MCF 10A (cell line): Measurements from ENCODE around the gene COL4A4. TPM values are rescaled to one million over a fixed set of nuclear protein-coding genes. Genes with fewer than 3 reads are reported as not detected.

Experiments
- BruUV-seq: library from RNA; stranded (reverse); fragments of 400-500 nt; replicated peaks from 2 replicates; lab custom pipeline; 2021; lab: Mats Ljungman, UMichigan
- CTCF ChIA-PET: fragments of 300-600 bp; sonication (Branson Sonifier 250); formaldehyde crosslinking; extraction: SDS; loops from one replicate; lab custom pipeline; 2021; ENCODE audit warnings: antibody characterized with exemption, inconsistent platforms; lab: Yijun Ruan, JAX
- POLR2A ChIA-PET: fragments of 300-600, 350-650 bp; sonication (Branson Sonifier 250); formaldehyde crosslinking; extraction: SDS; loops from one replicate; lab custom pipeline; 2020; ENCODE audit warnings: antibody characterized with exemption, inconsistent platforms; lab: Yijun Ruan, JAX
- DNase-seq: peaks from one replicate; pipeline ENCODE4 v3.0.0-alpha.2; 2018; ENCODE audit not compliant: unreplicated experiment
- H3K27ac Mint-ChIP-seq: one replicate; pipeline ENCODE4 v1.8.0; 2022; ENCODE audit warnings: mild to moderate bottlenecking, low read depth, mixed read lengths; ENCODE audit not compliant: unreplicated experiment
- H3K27me3 Mint-ChIP-seq: one replicate; pipeline ENCODE4 v1.8.0; 2022; ENCODE audit warnings: mixed read lengths; ENCODE audit not compliant: insufficient read depth, unreplicated experiment
- H3K36me3 Mint-ChIP-seq: one replicate; pipeline ENCODE4 v1.8.0; 2022; ENCODE audit warnings: mild to moderate bottlenecking, moderate library complexity, mixed read lengths; ENCODE audit not compliant: insufficient read depth, unreplicated experiment
- H3K4me1 Mint-ChIP-seq: one replicate; pipeline ENCODE4 v1.8.0; 2022; ENCODE audit warnings: mixed read lengths; ENCODE audit not compliant: insufficient read depth, unreplicated experiment
- H3K4me3 Mint-ChIP-seq: one replicate; pipeline ENCODE4 v1.8.0; 2022; ENCODE audit warnings: mild to moderate bottlenecking, moderate library complexity, mixed read lengths; ENCODE audit not compliant: unreplicated experiment
- H3K9me3 Mint-ChIP-seq: one replicate; pipeline ENCODE4 v1.8.0; 2022; ENCODE audit warnings: mixed read lengths; ENCODE audit not compliant: unreplicated experiment
- CTCF ChIP-seq: fragments of 200-600 bp; IDR thresholded peaks from one replicate; pipeline ENCODE4 v1.8.0; 2022; ENCODE audit warnings: antibody characterized with exemption, mild to moderate bottlenecking; ENCODE audit not compliant: unreplicated experiment
- intact Hi-C: fragments of 100-400 bp; cut with micrococcal nuclease; formaldehyde crosslinking; loops from 2 replicates; pipeline ENCODE4 v1.14.1; 2022
- total RNA-seq: library from RNA; stranded (reverse); gene quantifications from 2 replicates; pipeline ENCODE4 v1.2.3, GENCODE V29; 2022

COL4A4 gene
- total RNA-seq, 1 experiment from 2014 or later, result 0.30 TPM

DNA sequence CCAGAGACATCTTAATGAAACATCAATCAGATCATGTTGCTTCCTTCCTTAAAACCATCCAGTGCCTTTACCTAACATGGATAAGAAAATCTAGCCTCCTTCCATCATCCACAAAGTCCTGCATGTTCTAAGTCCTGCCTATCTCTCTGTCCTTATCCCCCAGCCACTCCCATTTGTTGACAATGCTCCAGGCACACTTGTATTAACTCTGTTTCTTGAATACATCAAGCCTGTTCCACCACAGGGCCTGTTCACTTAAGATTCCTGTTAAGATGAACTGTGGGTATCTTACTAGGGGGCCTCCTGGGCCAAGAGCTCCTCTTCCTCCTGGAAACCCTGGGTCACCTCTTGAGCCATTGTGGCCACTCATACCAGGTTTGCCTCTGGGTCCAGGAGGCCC is 45.7 kb downstream of the COL4A4 start:
- no peaks in the 10 kb centered on the region for H3K9me3 Mint-ChIP-seq
- H3K4me1 Mint-ChIP-seq, result no peaks in the 10 kb centered on the region
- no peak for DNase-seq
- POLR2A ChIA-PET, result no interaction called here
- CTCF ChIA-PET, result interaction anchor here (0.5 kb wide), 1 partner anchor 1640 kb away, joined by 3 read pairs; no protein-coding TSS in a partner anchor
- BruUV-seq, result no TSS peak
- intact Hi-C loops, result no loop called here
- no peak overlapping the region for H3K27ac Mint-ChIP-seq
- no peaks in the 10 kb centered on the region for H3K36me3 Mint-ChIP-seq
- no peak overlapping the region for H3K4me3 Mint-ChIP-seq
- TF ChIP-seq CTCF, result no peak
- H3K27me3 Mint-ChIP-seq, result peaks cover 12% of the 10 kb centered on the region

- POLR2A ChIA-PET, result no interaction called here
- Mint-ChIP-seq H3K4me1 (no peaks in the 10 kb centered on the region), H3K36me3 (no peaks in the 10 kb centered on the region), H3K27me3 (peaks cover 12% of the 10 kb centered on the region), H3K4me3 (no peak overlapping the region), H3K9me3 (no peaks in the 10 kb centered on the region), H3K27ac (no peak overlapping the region)
- no peak for TF ChIP-seq CTCF
- no peak for DNase-seq
- intact Hi-C loops, result no loop called here
- CTCF ChIA-PET, result interaction anchor here (0.5 to 1.8 kb wide), 3 partner anchors 10 to 1639 kb away, joined by 3 to 7 read pairs (median 3); no protein-coding TSS in a partner anchor
- no TSS peak for BruUV-seq
Measured at GRCh38 chr2:227117852-227118251, 46.2 kb downstream of the COL4A4 start.

DNA sequence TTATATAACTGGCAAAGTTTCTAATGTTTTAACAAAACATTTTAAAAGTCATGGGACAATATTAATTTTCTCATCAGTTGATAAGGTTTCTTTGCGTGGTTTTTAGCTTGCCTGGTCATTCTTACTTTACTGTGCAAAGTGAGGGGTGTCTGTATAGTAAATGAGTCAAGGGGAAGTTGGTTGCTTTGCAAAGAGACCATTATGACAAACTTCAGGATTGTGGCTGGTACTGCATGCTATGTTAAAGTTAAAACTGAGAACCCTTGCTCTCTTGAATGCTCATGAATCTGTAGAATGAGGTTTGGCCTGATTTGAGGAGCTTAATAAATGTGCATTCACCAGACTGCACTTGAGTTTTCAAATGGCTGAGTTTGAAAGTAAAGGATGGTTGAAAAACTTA is 47.0 kb downstream of the COL4A4 start:
- Mint-ChIP-seq H3K4me3 (no peak overlapping the region), H3K27ac (no peak overlapping the region), H3K9me3 (no peaks in the 10 kb centered on the region), H3K4me1 (no peaks in the 10 kb centered on the region), H3K36me3 (no peaks in the 10 kb centered on the region), H3K27me3 (peaks cover 12% of the 10 kb centered on the region)
- TF ChIP-seq CTCF, result no peak
- BruUV-seq, result no TSS peak
- intact Hi-C loops, result no loop called here
- ChIA-PET CTCF (interaction anchor here (0.6 to 1.8 kb wide), 3 partner anchors 9 to 728 kb away, joined by 3 to 7 read pairs (median 3); no protein-coding TSS in a partner anchor), POLR2A (no interaction called here)
- no peak for DNase-seq

GRCh38 chr2:227115761-227116160 is 48.2 kb downstream of the COL4A4 start:
- H3K27ac Mint-ChIP-seq, result no peak overlapping the region
- H3K9me3 Mint-ChIP-seq, result no peaks in the 10 kb centered on the region
- intact Hi-C loops, result no loop called here
- no peaks in the 10 kb centered on the region for H3K4me1 Mint-ChIP-seq
- H3K4me3 Mint-ChIP-seq, result no peak overlapping the region
- BruUV-seq, result no TSS peak
- peaks cover 12% of the 10 kb centered on the region for H3K27me3 Mint-ChIP-seq
- ChIA-PET CTCF (interaction anchor here (1.8 kb wide), 1 partner anchor 8 kb away, joined by 7 read pairs; no protein-coding TSS in a partner anchor), POLR2A (no interaction called here)
- no peak for TF ChIP-seq CTCF
- H3K36me3 Mint-ChIP-seq, result no peaks in the 10 kb centered on the region
- no peak for DNase-seq
